Coronary artery (tissue), 2 donors: ENCODE measurements around the gene SNRK.

Experiments used
- DNase-seq: peaks from one replicate; pipeline ENCODE4 v3.0.0-alpha.2; 2017; ENCODE audit warnings: low spot score
- H3K27ac ChIP-seq, 2 donors: fragments of 200-600 bp; sonication (generic); one replicate each; pipeline ENCODE4 v1.5.1; 2016 to 2019
- H3K4me3 ChIP-seq: fragments of 200-600 bp; sonication (generic); 2 replicates; pipeline ENCODE4 v1.5.1; 2016; ENCODE audit warnings: mild to moderate bottlenecking, moderate library complexity
- TF ChIP-seq, protein P1 (sequence below): fragments of 200-600 bp; sonication (generic); IDR thresholded peaks from one replicate; pipeline ENCODE4 v1.5.1; 2019; ENCODE audit warnings: antibody characterized with exemption

SNRK gene

DNA sequence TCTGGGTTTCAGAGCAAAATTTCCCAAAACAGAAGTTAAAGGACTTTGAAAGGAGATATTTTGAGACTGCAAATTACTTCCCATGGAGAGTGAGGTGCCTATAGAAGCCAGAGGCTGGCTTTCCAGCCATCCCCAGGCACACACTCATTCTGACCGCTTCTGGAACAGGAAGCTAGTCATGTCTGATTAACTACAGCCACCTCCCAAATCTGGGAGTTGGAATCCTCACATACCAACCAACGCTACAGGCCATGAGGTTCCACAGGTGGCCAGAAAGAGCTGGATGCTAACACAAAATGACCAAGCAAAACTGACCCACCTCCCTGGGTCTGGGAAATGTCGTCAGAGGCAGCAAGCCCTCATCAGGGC lies 87.2 kb downstream of the SNRK start:
- no peak overlapping the region for H3K4me3 ChIP-seq
- DNase-seq = no peak
- no peak overlapping the region for H3K27ac ChIP-seq
- TF ChIP-seq, protein P1, sequence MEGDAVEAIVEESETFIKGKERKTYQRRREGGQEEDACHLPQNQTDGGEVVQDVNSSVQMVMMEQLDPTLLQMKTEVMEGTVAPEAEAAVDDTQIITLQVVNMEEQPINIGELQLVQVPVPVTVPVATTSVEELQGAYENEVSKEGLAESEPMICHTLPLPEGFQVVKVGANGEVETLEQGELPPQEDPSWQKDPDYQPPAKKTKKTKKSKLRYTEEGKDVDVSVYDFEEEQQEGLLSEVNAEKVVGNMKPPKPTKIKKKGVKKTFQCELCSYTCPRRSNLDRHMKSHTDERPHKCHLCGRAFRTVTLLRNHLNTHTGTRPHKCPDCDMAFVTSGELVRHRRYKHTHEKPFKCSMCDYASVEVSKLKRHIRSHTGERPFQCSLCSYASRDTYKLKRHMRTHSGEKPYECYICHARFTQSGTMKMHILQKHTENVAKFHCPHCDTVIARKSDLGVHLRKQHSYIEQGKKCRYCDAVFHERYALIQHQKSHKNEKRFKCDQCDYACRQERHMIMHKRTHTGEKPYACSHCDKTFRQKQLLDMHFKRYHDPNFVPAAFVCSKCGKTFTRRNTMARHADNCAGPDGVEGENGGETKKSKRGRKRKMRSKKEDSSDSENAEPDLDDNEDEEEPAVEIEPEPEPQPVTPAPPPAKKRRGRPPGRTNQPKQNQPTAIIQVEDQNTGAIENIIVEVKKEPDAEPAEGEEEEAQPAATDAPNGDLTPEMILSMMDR = no peak

DNA sequence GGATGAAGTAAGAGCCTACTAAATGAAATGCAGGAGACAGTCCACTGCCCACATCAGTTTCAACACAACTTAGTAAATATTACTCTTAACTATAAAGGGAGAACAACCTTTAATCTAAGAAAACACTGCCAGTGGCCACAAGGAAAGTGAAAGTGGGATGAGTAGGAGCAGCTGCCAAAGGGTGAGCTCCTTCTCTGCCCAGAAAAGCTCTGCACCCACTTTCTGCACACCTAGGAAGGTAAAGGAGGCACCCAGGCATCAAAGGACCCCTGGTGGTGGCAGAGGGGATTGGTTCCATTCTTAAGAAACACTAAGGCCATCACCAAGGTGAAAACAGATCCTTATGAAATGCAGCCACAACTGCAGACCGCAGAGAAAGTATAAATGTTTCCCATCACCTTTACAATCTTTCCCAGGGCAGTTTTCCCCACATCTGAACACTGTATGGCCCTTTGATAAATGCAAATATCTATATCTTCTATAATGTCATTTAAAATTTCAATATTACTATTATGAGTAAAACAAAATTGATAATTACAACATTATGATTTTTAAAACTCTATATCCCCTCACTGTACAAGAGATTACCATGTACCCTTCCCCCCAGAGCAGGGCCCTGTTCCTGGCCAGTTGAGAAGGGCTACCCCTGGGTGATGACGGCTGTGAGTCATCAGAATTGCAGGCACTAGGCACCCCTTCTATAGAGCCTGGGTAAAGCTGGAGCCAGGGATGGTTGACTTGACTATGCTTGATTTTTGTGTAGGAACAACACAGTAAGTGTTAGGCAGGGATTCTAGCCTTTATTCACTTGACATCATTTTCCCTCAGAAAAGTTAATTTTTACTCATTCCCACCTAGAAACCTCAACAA lies 92.0 kb downstream of the SNRK start:
- no peak overlapping the region for H3K4me3 ChIP-seq
- peak overlapping the region; percentile 66 to 82 for H3K27ac ChIP-seq
- no peak for DNase-seq
- TF ChIP-seq, protein P1 = peak; percentile 16

DNA sequence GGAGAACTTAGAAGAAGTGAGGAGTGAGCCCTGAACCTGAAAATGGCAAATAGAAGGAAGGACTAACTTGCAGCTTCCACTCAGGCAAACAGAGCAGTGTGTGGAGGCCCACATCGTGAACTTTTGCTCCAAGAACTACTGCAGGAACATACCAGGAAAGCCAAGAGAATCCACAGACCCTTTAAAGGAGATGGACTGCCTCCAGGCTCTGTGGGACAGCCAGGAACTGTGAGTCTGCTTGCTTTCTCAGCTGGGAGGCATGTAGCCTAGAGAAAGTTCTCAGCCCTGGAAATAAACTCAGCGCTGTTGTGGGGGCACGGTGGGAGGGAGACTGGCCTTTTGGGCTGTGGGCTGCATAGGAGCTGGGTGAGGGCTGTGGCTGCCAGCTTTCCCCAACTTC lies 93.0 kb downstream of the SNRK start:
- no peak overlapping the region for H3K4me3 ChIP-seq
- TF ChIP-seq, protein P1 = no peak
- DNase-seq = no peak
- peak overlapping the region; percentile 66 to 82 for H3K27ac ChIP-seq

DNA sequence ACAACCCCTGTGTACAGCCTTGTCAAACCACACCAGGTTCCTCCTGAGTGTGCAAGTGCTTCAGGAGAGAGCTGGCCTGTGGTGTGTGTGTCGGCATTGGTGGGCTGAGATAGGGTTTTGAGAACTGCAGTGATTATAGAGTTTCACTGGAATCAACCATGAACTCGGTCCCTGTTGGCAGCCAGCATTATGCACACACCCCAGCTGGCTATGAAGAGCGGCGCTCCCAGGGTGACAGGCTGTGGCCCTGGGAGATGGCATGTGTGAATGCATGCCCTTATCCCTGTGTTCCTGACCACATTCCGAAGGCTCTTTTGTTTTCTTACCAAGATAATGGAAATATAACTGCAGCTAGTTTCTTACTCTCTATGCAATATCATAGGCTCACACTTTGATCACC lies 101.8 kb downstream of the SNRK start:
- TF ChIP-seq, protein P1 = no peak
- peak; percentile 36 for DNase-seq
- H3K4me3 ChIP-seq = no peak overlapping the region
- no peak overlapping the region for H3K27ac ChIP-seq

DNA sequence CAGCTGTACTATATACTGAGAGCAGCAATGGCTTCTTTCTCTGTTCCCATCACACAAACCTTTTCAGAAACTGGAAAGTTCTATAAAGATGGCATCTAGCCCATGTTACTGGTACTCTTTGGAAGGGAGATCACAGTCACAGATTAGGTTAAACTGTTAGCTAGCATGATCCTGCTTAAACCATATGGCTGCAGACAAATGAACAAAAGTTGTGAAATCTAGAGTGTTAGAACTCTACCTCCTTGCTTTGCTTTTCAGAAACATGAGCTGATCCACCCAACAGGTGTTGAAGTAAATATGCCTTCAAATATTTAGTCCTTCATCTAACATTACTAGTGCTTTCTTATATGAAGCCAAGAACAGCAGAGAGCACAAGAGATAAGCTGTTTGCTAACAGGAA lies 102.6 kb downstream of the SNRK start:
- TF ChIP-seq, protein P1 = no peak
- no peak for DNase-seq
- Histone ChIP-seq H3K4me3 (no peak overlapping the region), H3K27ac (peak overlapping the region in 1 of 2 donors; percentile 9)

DNA sequence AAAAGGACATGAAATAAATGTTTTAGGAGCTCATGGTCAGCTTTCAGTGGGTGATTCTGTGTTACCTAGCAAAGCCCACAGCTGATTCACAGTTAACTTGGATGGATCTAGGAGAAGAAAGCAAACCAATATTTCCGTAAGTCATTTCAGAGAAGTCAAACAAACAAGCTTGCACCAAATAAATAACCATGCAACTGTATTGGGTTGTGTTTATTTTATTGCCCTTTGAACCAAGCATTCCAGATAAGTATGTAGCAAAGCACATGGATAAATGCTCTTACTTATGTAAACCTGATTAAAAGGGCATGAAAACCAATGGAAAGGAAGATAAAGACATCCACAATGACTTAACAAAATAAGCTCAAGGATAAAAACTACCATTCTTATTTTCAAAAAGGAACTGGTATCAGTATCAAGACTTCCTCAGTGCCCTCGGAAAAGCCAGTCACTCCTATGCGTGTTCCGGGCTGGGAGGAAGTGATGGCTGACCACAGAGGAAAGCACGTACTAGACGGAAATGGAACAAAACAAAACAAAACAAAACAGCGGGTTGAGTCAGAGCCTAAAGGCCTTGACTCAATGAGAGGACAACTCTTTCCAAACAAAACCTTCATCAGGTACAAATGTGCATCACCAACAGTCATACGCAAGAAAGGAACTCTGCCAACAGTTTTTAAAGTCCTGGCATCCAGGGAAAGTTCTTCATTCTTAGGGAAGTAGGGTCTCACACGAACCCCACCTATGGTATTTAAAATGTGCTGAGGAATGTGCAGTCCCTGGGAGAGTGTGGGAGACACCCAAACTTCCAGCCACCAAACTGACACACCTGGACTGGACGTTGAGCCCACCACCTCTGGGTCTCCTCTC lies 103.3 kb downstream of the SNRK start:
- Histone ChIP-seq H3K27ac (peak overlapping the region in 1 of 2 donors; percentile 80), H3K4me3 (no peak overlapping the region)
- DNase-seq = no peak
- TF ChIP-seq, protein P1 = no peak
